GM21576 (cell line): ENCODE results near the gene KHK.
A peak's percentile ranks its signal among the peaks of the same experiment; 100 is the strongest.

Source experiments
- ATAC-seq: cut with Tn5 transposase; IDR thresholded peaks from one replicate; pipeline ENCODE4 v1.9.1; 2021; ENCODE audit warnings: mild to moderate bottlenecking, moderate library complexity; ENCODE audit not compliant: unreplicated experiment

KHK gene

GRCh38 chr2:27126252-27126710 is 39.7 kb downstream of the KHK start:
- no peak for ATAC-seq

- ATAC-seq: no peak
Measured at GRCh38 chr2:27127883-27128667, 41.5 kb downstream of the KHK start.

GRCh38 chr2:27128668-27129571 is 42.3 kb downstream of the KHK start:
- ATAC-seq: no peak

- ATAC-seq: no peak
Measured at GRCh38 chr2:27130396-27130795, 43.8 kb downstream of the KHK start.

GRCh38 chr2:27131429-27131828 is 44.9 kb downstream of the KHK start:
- ATAC-seq: no peak

- no peak for ATAC-seq
Measured at GRCh38 chr2:27133195-27133875, 46.8 kb downstream of the KHK start.

- ATAC-seq: peak; percentile 81
Measured at GRCh38 chr2:27133905-27134780, 47.6 kb downstream of the KHK start, which contains the start of gene PREB. PREB (minus strand) TSS chr2:27134636; CDS start chr2:27134421, 215 bp downstream.

- ATAC-seq: no peak
Measured at GRCh38 chr2:27134781-27135477, 48.4 kb downstream of the KHK start.

- no peak for ATAC-seq
Measured at GRCh38 chr2:27135478-27135955, 48.9 kb downstream of the KHK start.

GRCh38 chr2:27136751-27137150 is 50.2 kb downstream of the KHK start:
- no peak for ATAC-seq

- ATAC-seq: no peak
Measured at GRCh38 chr2:27137322-27137935, 50.9 kb downstream of the KHK start.

GRCh38 chr2:27138111-27138510 is 51.5 kb downstream of the KHK start:
- no peak for ATAC-seq

GRCh38 chr2:27139310-27139709 is 52.7 kb downstream of the KHK start, which contains the start of gene PRR30:
PRR30 (minus strand) TSS chr2:27139410; CDS start chr2:27138329, 1,081 bp downstream.
- ATAC-seq: no peak

- no peak for ATAC-seq
Measured at GRCh38 chr2:27143285-27143684, 56.7 kb downstream of the KHK start.

- no peak for ATAC-seq
Measured at GRCh38 chr2:27145682-27146081, 59.1 kb downstream of the KHK start.

GRCh38 chr2:27147935-27148334 is 61.4 kb downstream of the KHK start:
- ATAC-seq: no peak

- ATAC-seq: no peak
Measured at GRCh38 chr2:27148801-27149439, 62.3 kb downstream of the KHK start, which contains the start of gene TCF23. TCF23 (plus strand) TSS chr2:27149004; CDS start chr2:27149134, 130 bp downstream.
